SK-N-MC (cell line): ENCODE data around the gene GTPBP1.

Source experiments
- DNase-seq: peaks from one replicate; pipeline ENCODE4 v3.0.0-alpha.2; 2011; ENCODE audit warnings: low read depth, low spot score
- H3K27ac ChIP-seq: fragments of 200-600 bp; sonication (generic); 2 replicates; pipeline ENCODE4 v1.5.1; 2016; ENCODE audit warnings: mixed run types
- H3K36me3 ChIP-seq: fragments of 200-600 bp; sonication (generic); 2 replicates; pipeline ENCODE4 v1.6.1; 2017; ENCODE audit warnings: antibody characterized with exemption, low read length, mixed read lengths; ENCODE audit not compliant: insufficient read depth
- H3K4me3 ChIP-seq: fragments of 200-600 bp; sonication (generic); 2 replicates; pipeline ENCODE4 v1.5.1; 2016
- H3K9ac ChIP-seq: fragments of 200-600 bp; sonication (generic); 2 replicates; pipeline ENCODE4 v1.8.0; 2017; ENCODE audit warnings: mixed run types, mixed read lengths; ENCODE audit not compliant: insufficient read length
- H3K9me3 ChIP-seq: fragments of 200-600 bp; sonication (generic); 2 replicates; pipeline ENCODE4 v1.6.1; 2017; ENCODE audit warnings: low read depth, mild to moderate bottlenecking, antibody characterized with exemption, low read length, moderate library complexity, mixed read lengths
- EZH2 ChIP-seq: fragments of 200-600 bp; sonication (generic); IDR thresholded peaks from one replicate; pipeline ENCODE4 v1.6.1; 2017; ENCODE audit warnings: antibody characterized with exemption
- FOXP2 ChIP-seq: optimal IDR thresholded peaks from 2 replicates; pipeline ENCODE3; 2011; ENCODE audit warnings: mild to moderate bottlenecking, moderate library complexity; ENCODE audit not compliant: insufficient read depth; ENCODE audit errors: extremely low read length, control extremely low read depth
- POLR2AphosphoS5 ChIP-seq: IDR thresholded peaks from 2 replicates; pipeline ENCODE4 v1.6.1; 2012; ENCODE audit warnings: mild to moderate bottlenecking, low read depth, low read length, borderline replicate concordance

GTPBP1 gene

DNA sequence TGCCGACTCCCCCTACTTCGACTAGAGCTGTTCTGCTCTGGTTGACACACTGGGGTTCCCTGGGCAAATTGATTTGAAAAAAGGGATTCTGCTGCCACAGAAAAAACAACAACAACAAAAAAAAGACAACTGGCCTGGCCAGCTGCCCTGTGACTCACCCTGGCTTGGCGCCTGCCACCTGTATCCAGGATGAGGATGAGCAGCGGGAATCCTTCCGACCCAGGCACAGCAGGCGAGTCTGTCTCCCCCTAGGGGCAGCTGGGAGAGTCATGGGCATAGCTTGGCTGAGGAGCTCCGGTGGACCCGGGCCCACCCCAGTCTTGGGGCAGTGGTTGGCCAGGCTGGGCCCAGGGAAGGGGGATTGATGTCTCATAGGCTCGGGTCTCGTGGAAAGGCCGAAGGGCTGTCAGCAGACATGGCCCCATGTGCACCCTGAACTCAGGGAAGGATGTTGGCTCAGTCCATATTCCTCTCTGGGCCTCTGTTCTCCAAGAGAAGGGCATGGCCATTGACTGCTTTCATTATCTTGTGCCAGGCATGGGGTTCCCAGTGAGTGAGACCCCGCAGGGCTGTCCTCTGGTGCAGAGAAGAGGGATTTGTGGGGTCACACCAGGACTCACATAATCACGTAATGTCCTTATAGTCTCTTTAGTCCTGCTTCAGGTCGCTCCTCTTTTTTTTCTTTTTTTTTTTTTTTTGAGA lies 60.5 kb downstream of the GTPBP1 start:
- TF ChIP-seq POLR2AphosphoS5 (no peak), FOXP2 (no peak), EZH2 (no peak)
- no peak for DNase-seq
- no peak overlapping the region for H3K4me3 ChIP-seq

DNA sequence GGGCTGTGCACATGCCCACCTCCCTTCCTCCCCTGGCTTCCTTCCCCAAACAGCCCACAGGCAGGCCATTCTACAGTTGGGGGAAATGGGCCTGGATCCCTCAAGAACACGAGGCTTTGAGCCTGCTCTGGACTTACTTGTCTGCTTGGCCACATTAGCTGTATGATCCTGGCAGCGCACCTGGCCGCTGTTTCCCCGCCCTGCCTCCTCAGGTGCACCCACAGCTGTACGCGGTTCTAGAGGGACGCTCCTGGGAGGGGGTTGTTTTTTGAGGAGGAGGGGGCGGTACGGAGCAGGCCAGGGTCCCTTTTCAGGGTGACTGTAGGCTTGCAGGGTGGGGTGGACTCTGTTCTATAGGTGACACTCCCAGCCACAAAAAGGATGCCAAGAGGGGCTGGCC lies 61.6 kb downstream of the GTPBP1 start:
- no peak for TF ChIP-seq POLR2AphosphoS5
- TF ChIP-seq EZH2: no peak
- TF ChIP-seq FOXP2: no peak
- H3K9me3 ChIP-seq: no peaks in the 10 kb centered on the region

More for the DNA sequence above, 60.5 kb downstream of the GTPBP1 start:
- no peaks in the 10 kb centered on the region for H3K9me3 ChIP-seq
- no peak overlapping the region for H3K9ac ChIP-seq
- H3K36me3 ChIP-seq: no peaks in the 10 kb centered on the region
- no peak overlapping the region for H3K27ac ChIP-seq

DNA sequence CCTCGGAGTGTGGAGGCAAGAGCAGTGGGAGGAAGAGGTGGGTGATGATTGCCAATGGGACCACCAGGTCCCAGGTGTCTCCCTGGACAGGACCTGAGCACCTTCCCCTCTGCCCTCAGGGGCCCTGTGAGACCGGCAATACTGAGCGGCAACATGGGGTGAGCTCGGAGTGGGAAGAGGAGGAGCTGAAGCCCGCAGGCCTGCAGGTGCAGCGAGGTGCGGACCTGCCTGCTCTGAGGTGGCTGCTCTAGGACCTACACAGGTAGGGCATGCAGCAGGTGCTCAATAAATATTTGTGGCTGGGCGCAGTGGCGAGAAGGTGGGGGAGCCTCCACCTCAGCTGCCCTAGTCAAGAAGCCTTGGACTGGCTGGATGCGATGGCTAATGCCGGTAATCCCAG lies 62.3 kb downstream of the GTPBP1 start:
- no peak overlapping the region for H3K9ac ChIP-seq
- TF ChIP-seq POLR2AphosphoS5 (no peak), FOXP2 (no peak), EZH2 (no peak)
- H3K9me3 ChIP-seq: no peaks in the 10 kb centered on the region
- no peak overlapping the region for H3K4me3 ChIP-seq
- DNase-seq: no peak
- no peak overlapping the region for H3K27ac ChIP-seq
- H3K36me3 ChIP-seq: no peaks in the 10 kb centered on the region

More for the DNA sequence above, 61.6 kb downstream of the GTPBP1 start:
- no peak overlapping the region for H3K9ac ChIP-seq
- no peak for DNase-seq
- no peaks in the 10 kb centered on the region for H3K36me3 ChIP-seq
- no peak overlapping the region for H3K27ac ChIP-seq
- H3K4me3 ChIP-seq: no peak overlapping the region

DNA sequence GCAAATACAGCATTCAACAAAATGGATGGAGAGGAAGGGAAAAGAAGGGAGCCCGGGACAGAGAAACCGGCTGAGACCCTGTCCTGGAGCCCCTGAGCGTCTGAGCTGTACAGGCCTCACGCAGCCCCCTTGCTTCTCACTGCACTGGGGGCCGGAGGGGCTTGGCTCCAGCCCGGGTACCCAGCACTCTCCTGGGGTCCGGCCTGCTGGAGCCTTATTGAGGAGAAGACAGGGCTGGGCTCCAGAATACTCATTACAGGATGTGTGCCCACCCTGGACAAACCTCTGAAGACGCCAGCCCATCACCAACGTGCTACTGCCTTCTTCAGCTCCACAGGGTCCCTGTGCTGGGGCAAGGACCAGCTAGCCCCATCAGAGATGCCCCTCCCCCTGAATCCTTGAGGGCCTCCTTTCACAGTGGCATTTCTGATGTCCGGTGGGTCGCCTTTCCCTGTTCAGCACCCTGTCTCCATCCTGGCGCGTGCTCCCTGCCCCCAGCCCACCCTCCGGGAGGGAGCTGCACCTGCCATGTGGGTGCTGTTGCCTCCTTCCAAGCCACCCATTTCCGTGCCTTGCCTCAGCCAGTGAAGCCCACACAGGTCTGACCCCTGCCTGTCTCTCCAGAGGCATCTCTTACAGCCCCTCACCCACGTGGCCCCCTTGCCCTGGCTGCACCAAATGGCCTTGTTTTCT lies 64.7 kb downstream of the GTPBP1 start:
- H3K36me3 ChIP-seq: no peaks in the 10 kb centered on the region
- no peak for TF ChIP-seq EZH2
- DNase-seq: no peak

DNA sequence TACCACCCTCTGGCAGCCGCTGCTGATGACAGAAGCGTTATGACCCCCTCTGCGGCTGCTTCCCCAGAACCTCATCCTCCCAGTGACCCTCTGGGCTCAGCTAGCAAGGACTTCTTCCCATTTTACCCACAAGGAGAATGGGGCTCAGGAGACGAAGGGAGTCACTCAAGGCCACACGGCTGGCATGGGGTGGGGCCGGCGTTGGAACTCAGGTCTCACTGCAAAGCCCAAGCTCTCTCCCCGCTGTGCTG lies 66.8 kb downstream of the GTPBP1 start:
- Histone ChIP-seq H3K27ac (0 out of 2 replicates have a peak overlapping the region, but pooled peaks have one; percentile 36), H3K9me3 (no peaks in the 10 kb centered on the region), H3K4me3 (no peak overlapping the region), H3K36me3 (no peaks in the 10 kb centered on the region), H3K9ac (no peak overlapping the region)
- DNase-seq: no peak
- TF ChIP-seq POLR2AphosphoS5 (no peak), FOXP2 (no peak), EZH2 (no peak)

More for the DNA sequence above, 64.7 kb downstream of the GTPBP1 start:
- Histone ChIP-seq H3K4me3 (no peak overlapping the region), H3K9ac (no peak overlapping the region), H3K27ac (no peak overlapping the region), H3K9me3 (no peaks in the 10 kb centered on the region)

DNA sequence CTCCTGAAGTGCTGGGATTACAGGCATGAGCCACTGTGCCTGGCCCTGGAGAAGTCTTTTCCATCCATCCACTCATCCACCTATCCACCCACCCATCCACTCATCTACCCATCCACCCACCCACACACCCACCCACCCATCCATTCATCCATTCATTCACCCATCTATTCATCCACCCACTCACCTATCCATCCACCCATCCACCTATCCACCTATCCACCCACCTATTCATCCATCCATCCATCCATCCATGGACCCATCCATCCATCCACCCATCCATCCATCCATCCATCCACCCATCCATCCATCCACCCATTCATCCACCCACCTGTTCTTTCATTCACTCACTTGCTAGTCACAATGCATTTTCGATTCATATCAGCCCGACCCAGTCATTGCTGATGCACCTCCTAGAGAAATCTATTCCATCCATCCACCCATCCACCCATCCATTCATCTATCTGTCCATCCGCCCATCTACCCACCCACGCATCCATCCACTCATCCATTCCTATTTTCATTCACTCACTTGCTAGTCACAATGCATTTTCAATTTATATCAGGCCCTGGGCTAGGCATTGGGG lies 67.7 kb downstream of the GTPBP1 start:
- TF ChIP-seq FOXP2 (no peak), EZH2 (no peak), POLR2AphosphoS5 (no peak)

DNA sequence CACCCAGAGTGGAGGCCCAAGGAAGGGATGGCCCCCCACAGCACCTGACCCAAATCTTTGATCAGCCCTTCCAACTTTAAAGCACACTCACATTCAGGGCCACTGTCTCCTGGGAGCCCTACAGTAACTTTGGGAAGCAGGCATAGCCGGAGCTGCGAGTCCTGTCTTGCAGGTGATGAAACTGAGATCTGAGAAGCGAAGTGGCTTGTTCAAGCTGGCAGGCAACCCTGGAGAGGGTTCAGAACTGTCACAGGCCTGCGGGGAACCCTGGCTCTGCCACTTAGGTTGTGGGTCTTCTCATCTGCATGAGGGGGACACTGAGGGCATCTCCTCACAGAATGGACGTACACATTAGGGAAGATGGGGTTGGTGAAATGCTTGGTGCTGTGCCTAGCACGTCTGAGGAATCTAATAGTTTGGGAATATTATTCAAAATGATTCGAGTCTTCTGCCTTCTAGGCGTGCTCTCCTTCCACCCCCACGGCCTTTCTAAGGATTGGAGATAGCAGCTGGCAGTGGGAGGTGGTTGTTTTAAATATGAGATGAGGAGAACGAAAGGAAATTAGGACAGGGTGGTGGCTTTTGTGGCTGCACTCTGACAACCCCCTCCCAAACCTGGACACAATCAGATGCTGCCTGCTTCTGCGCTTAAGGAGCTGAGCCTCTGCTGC lies 68.9 kb downstream of the GTPBP1 start:
- peak overlapping the region; percentile 63; the same call in 1 of the 2 replicates for H3K27ac ChIP-seq
- no peak for DNase-seq
- TF ChIP-seq EZH2: no peak
- no peak for TF ChIP-seq POLR2AphosphoS5
- TF ChIP-seq FOXP2: no peak

More for the DNA sequence above, 67.7 kb downstream of the GTPBP1 start:
- no peaks in the 10 kb centered on the region for H3K36me3 ChIP-seq
- no peak for DNase-seq
- H3K27ac ChIP-seq: no peak overlapping the region
- H3K4me3 ChIP-seq: no peak overlapping the region
- H3K9me3 ChIP-seq: no peaks in the 10 kb centered on the region
- no peak overlapping the region for H3K9ac ChIP-seq

DNA sequence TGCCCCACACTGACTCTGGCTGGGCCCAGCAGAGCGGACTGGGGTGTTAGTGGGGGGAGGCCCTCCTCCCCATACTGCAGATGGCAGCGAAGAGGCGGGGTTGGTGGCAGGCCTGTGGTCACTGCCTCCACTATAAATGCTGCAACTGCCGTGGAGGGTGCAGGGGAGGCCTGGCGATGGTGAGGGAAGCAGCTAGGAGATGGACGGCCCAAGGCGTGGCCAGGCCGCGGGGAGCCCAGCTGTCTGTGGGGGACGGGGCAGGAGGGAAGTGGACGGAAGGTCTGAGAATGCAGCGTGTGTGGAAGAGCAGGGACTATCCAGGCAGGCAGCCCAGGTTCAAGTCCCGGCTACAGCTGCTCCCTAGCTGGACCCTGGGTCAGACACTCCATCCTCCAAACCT lies 69.9 kb downstream of the GTPBP1 start:
- Histone ChIP-seq H3K9ac (no peak overlapping the region), H3K9me3 (no peaks in the 10 kb centered on the region), H3K27ac (0 out of 2 replicates have a peak overlapping the region, but pooled peaks have one; percentile 63), H3K36me3 (peaks cover 5% of the 10 kb centered on the region), H3K4me3 (no peak overlapping the region)
- TF ChIP-seq FOXP2: no peak
- TF ChIP-seq EZH2: no peak
- TF ChIP-seq POLR2AphosphoS5: no peak
- DNase-seq: no peak

More for the DNA sequence above, 68.9 kb downstream of the GTPBP1 start:
- Histone ChIP-seq H3K36me3 (no peaks in the 10 kb centered on the region; the same call in 1 of the 2 replicates), H3K9ac (peak overlapping the region; percentile 37), H3K9me3 (no peaks in the 10 kb centered on the region), H3K4me3 (no peak overlapping the region)

DNA sequence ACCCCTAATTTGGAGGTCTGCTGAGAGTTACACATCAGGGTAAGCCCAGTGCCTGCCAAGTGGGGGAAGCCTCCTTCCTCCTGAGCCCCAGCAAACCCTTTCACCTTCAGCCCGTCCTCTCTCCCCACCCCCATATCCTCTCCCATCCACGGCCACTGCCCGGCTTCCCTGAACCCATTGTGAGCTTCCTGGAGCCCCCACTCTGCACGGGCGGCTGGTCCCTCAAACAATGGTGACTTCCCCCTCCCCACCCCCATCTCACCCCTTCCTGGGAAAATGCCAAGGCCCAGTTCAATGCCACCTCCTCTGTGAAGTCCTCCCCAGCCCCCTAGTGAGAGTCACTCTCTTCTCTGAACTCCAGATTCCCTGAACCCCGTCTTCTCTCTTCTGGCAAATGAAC lies 70.3 kb downstream of the GTPBP1 start:
- H3K4me3 ChIP-seq: no peak overlapping the region
- no peak overlapping the region for H3K27ac ChIP-seq
- no peak overlapping the region for H3K9ac ChIP-seq
- H3K9me3 ChIP-seq: no peaks in the 10 kb centered on the region
- DNase-seq: no peak
- H3K36me3 ChIP-seq: peaks cover 8% of the 10 kb centered on the region
- no peak for TF ChIP-seq EZH2
- TF ChIP-seq FOXP2: no peak
- no peak for TF ChIP-seq POLR2AphosphoS5
